HepG2 (cell line): ENCODE results near the gene FAIM2. TPM values are rescaled to one million over a fixed set of nuclear protein-coding genes. Genes with fewer than 3 reads are reported as not detected.

ENCODE experiments used
- CEBPZ ChIP-seq: IDR thresholded peaks from 2 replicates; pipeline ENCODE4 v1.6.1; 2012; ENCODE audit warnings: low read length, improper control_type of control experiment
- MBD4 ChIP-seq: IDR thresholded peaks from 2 replicates; pipeline ENCODE4 v1.6.1; 2012; ENCODE audit warnings: low read length, inconsistent platforms, borderline replicate concordance
- ZNF18 ChIP-seq: sonication (generic); formaldehyde crosslinking; IDR thresholded peaks from 2 replicates; pipeline ENCODE4 v1.8.0; 2022; ENCODE audit warnings: mild to moderate bottlenecking, missing genetic modification reagents; ENCODE audit not compliant: insufficient replicate concordance
- ZNF33A ChIP-seq: sonication (generic); formaldehyde crosslinking; IDR thresholded peaks from 2 replicates; pipeline ENCODE4 v1.5.1; 2020; ENCODE audit warnings: missing genetic modification reagents, mild to moderate bottlenecking, moderate library complexity, borderline replicate concordance
- ZNF597 ChIP-seq: sonication (generic); formaldehyde crosslinking; IDR thresholded peaks from 2 replicates; pipeline ENCODE4 v1.5.0; 2020; ENCODE audit warnings: missing genetic modification reagents
- ZNF598 ChIP-seq: sonication (generic); formaldehyde crosslinking; IDR thresholded peaks from 2 replicates; pipeline ENCODE4 v1.5.1; 2020; ENCODE audit warnings: mild to moderate bottlenecking, missing genetic modification reagents, borderline replicate concordance
- polyA plus RNA-seq, 8 experiments: library from polyadenylated mRNA; depleted of rRNA in 3 of 8; stranded (reverse) in 7 of 8; unstranded in 1 of 8; fragments of >200 nt; fragmentation: Illumina TruSeq in 4 of 8; extraction: Trizol in 4 of 8; gene quantifications; 2 replicates each; pipeline versions ENCODE4 v1.2.1 to v1.2.3, GENCODE V29; 2011 to 2016; ENCODE audit warnings: low read depth in 4 of 8, missing spikeins in 1 of 8, mixed read lengths in 1 of 8; ENCODE audit not compliant: insufficient read depth in 1 of 8
- total RNA-seq, 5 experiments: library from RNA; depleted of rRNA; stranded (reverse); fragments of >200 nt; fragmentation: Illumina TruSeq; extraction: Trizol; gene quantifications; 2 replicates each; pipeline ENCODE4 v1.2.3, GENCODE V29; 2016; ENCODE audit warnings: low read depth in 1 of 5

The FAIM2 gene
- total and polyA plus RNA-seq, 2 of the 13 experiments (the other 11 are each of a cell fraction or from before 2014, with no cell fraction given), result not detected

GRCh38 chr12:49864798-49865090 is 39.0 kb downstream of the FAIM2 start (continued):
- TF ChIP-seq CEBPZ (no peak), ZNF18 (CRISPR knock-in tag) (no peak), ZNF598 (CRISPR knock-in tag) (no peak), MBD4 (no peak), ZNF597 (CRISPR knock-in tag) (no peak), ZNF33A (no peak)
